ENCODE measurements around the gene CACNA2D1. TPM values are rescaled to one million over a fixed set of nuclear protein-coding genes. Genes with fewer than 3 reads are reported as not detected.

CACNA2D1 gene
- total RNA-seq, 1 experiment from 2014 or later = 36.2 TPM

- Histone ChIP-seq H2BK15ac (ENCODE audit: low read depth, low read length) (no peak overlapping the region), H4K20me1 (ENCODE audit: control insufficient read depth, insufficient read depth, insufficient read length) (no peaks in the 10 kb centered on the region), H3K18ac (ENCODE audit: insufficient read length, low read depth, low read length) (no peak overlapping the region), H3K14ac (ENCODE audit: insufficient read depth, low read length) (no peak overlapping the region), H2BK5ac (ENCODE audit: insufficient read length, low read length) (no peak overlapping the region), H3K4me2 (ENCODE audit: insufficient read depth, insufficient read length, low read length) (no peak overlapping the region), H2BK12ac (ENCODE audit: insufficient read length, low read depth, low read length) (no peak overlapping the region), H3K27ac (ENCODE audit: insufficient read length, low read depth, low read length) (no peak overlapping the region), H4K5ac (ENCODE audit: insufficient read length, low read depth, low read length) (no peak overlapping the region), H3K79me2 (ENCODE audit: insufficient read depth, low read length) (no peaks in the 10 kb centered on the region), H3K4ac (ENCODE audit: low read depth, low read length) (no peak overlapping the region), H3K9ac (ENCODE audit: extremely low read depth, insufficient read length, low read length) (no peak overlapping the region), H2AFZ (ENCODE audit: low read length) (no peak overlapping the region), H3K9me3 (ENCODE audit: control insufficient read depth, low read depth, low read length) (no peaks in the 10 kb centered on the region), H3K23me2 (ENCODE audit: insufficient read length, low read depth, low read length, poor library complexity, severe bottlenecking) (no peaks in the 10 kb centered on the region), H3K56ac (ENCODE audit: insufficient read length, low read depth, low read length) (no peak overlapping the region), H3K4me1 (ENCODE audit: insufficient read depth, low read length) (no peaks in the 10 kb centered on the region; the same call in 1 of the 2 replicates), H3K79me1 (ENCODE audit: insufficient read depth, low read depth, low read length, poor library complexity, severe bottlenecking) (no peaks in the 10 kb centered on the region), H3K23ac (ENCODE audit: insufficient read length, low read depth, low read length) (no peak overlapping the region), H2BK20ac (ENCODE audit: low read depth, low read length, poor library complexity, severe bottlenecking) (no peak overlapping the region), H4K91ac (ENCODE audit: insufficient read length, low read depth, low read length) (no peak overlapping the region), H3T11ph (ENCODE audit: low read length) (no peak overlapping the region), H4K8ac (replicated peaks; ENCODE audit: insufficient read length, low read depth, low read length) (no peak overlapping the region), H3K27me3 (ENCODE audit: insufficient read depth, low read length) (no peaks in the 10 kb centered on the region), H2BK120ac (ENCODE audit: low read depth, low read length, poor library complexity, severe bottlenecking) (no peak overlapping the region), H2AK5ac (ENCODE audit: insufficient read length, low read length) (no peak overlapping the region)
- Mint-ChIP-seq H3K36me3 (ENCODE audit: insufficient read depth in 1 of 3, low read depth in 3 of 3) (no peaks in the 10 kb centered on the region), H3K27ac (no peak overlapping the region), H3K4me1 (peaks cover 13 to 17% of the 10 kb centered on the region in 2 experiments), H3K9me3 (no peaks in the 10 kb centered on the region), H3K4me3 (no peak overlapping the region), H3K27me3 (ENCODE audit: low read depth) (no peaks in the 10 kb centered on the region)
- peak; percentile 88 for TF ChIP-seq CTCF (conservative IDR thresholded peaks at IDR 0.05)
- WGBS (ENCODE audit: extremely low coverage, insufficient read length, low lambda C conversion rate) = no CpG with 5 or more reads among the region's 2 CpGs
- no peak for DNase-seq
Measured at GRCh38 chr7:82044497-82045080, 399.0 kb downstream of the CACNA2D1 start.
